ENCODE results near the gene CRIP3. TPM values are rescaled to one million over a fixed set of nuclear protein-coding genes. Genes with fewer than 3 reads are reported as not detected.

The CRIP3 gene
- total RNA-seq, 1 experiment from 2014 or later = 44.7 TPM

Other genes with a start within 250 kb of the CRIP3 start
- gene MRPL2, start 249.4 kb downstream of the CRIP3 start, total RNA-seq (2021) = 107 to 131 TPM (median 112 TPM) in 3 replicates
- 31.2 to 36.4 TPM (median 35.7 TPM) in 3 replicates for gene KLC4, start 249.2 kb downstream of the CRIP3 start, total RNA-seq (2021)
- 151 to 165 TPM (median 160 TPM) in 3 replicates for gene PTK7, start 232.5 kb downstream of the CRIP3 start, total RNA-seq (2021)
- 43.9 to 46.2 TPM (median 45.3 TPM) in 3 replicates for gene SRF, start 137.6 kb downstream of the CRIP3 start, total RNA-seq (2021)
- gene CUL9, start 126.6 kb downstream of the CRIP3 start, total RNA-seq (2021) = 15.2 to 20.5 TPM (median 19.2 TPM) in 3 replicates
- gene DNPH1, start 79.3 kb downstream of the CRIP3 start, total RNA-seq (2021) = 48.4 to 56.4 TPM (median 55.4 TPM) in 3 replicates
- gene TTBK1, start 65.3 kb downstream of the CRIP3 start, total RNA-seq (2021) = 0.66 to 0.78 TPM (median 0.68 TPM) in 3 replicates
- not detected in 3 replicates for gene SLC22A7, start 10.6 kb downstream of the CRIP3 start, total RNA-seq (2021)
- 19.0 to 24.3 TPM (median 19.7 TPM) in 3 replicates for gene ZNF318, start 60.8 kb upstream of the CRIP3 start, total RNA-seq (2021)
- gene ABCC10, start 118.7 kb upstream of the CRIP3 start, total RNA-seq (2021) = 23.8 to 26.6 TPM (median 25.5 TPM) in 3 replicates
- 0.18 to 0.81 TPM (median 0.37 TPM) in 3 replicates for gene DLK2, start 146.7 kb upstream of the CRIP3 start, total RNA-seq (2021)
- gene TJAP1, start 168.7 kb upstream of the CRIP3 start, total RNA-seq (2021) = 40.2 to 40.8 TPM (median 40.4 TPM) in 3 replicates
- 0.73 to 1.4 TPM (median 0.76 TPM) in 3 replicates for gene LRRC73, start 201.5 kb upstream of the CRIP3 start, total RNA-seq (2021)
- 79.1 to 82.4 TPM (median 81.3 TPM) in 3 replicates for gene YIPF3, start 208.1 kb upstream of the CRIP3 start, total RNA-seq (2021)
- 32.8 to 46.6 TPM (median 34.2 TPM) in 3 replicates for gene POLR1C, start 208.3 kb upstream of the CRIP3 start, total RNA-seq (2021)

Measured in WTC11 (cell line).